GM21515 (cell line): ENCODE results near the gene LIPT2.

Source experiments
- ATAC-seq: cut with Tn5 transposase; IDR thresholded peaks from one replicate; pipeline ENCODE4 v1.9.1; 2021; ENCODE audit not compliant: unreplicated experiment

The LIPT2 gene

GRCh38 chr11:74504100-74504691 is 10.7 kb upstream of the LIPT2 start:
- no peak for ATAC-seq

GRCh38 chr11:74494916-74495315 is 1.4 kb upstream of the LIPT2 start:
- no peak for ATAC-seq

GRCh38 chr11:74493791-74494630 is 487 bp upstream of the LIPT2 start:
- no peak for ATAC-seq

GRCh38 chr11:74492084-74492483 is 1.4 kb downstream of the LIPT2 start:
- no peak for ATAC-seq

GRCh38 chr11:74490941-74491340 is 2.6 kb downstream of the LIPT2 start:
- ATAC-seq: no peak

- no peak for ATAC-seq
These were observed 5.6 kb downstream of the LIPT2 start for GRCh38 chr11:74487875-74488274.

- no peak for ATAC-seq
These were observed 7.7 kb downstream of the LIPT2 start for GRCh38 chr11:74485868-74486267.

GRCh38 chr11:74480688-74481417 is 12.7 kb downstream of the LIPT2 start:
- no peak for ATAC-seq

- ATAC-seq: no peak
These were observed 13.8 kb downstream of the LIPT2 start for GRCh38 chr11:74479732-74480123.

- ATAC-seq: no peak
These were observed 14.4 kb downstream of the LIPT2 start for GRCh38 chr11:74478877-74479731.

GRCh38 chr11:74476536-74476935 is 17.0 kb downstream of the LIPT2 start:
- no peak for ATAC-seq

GRCh38 chr11:74474316-74474715 is 19.2 kb downstream of the LIPT2 start:
- no peak for ATAC-seq

- no peak for ATAC-seq
These were observed 19.9 kb downstream of the LIPT2 start for GRCh38 chr11:74473382-74474173.

- ATAC-seq: no peak
These were observed 21.7 kb downstream of the LIPT2 start for GRCh38 chr11:74471668-74472429.

GRCh38 chr11:74471037-74471436 is 22.5 kb downstream of the LIPT2 start:
- ATAC-seq: no peak

GRCh38 chr11:74470526-74470925 is 23.0 kb downstream of the LIPT2 start:
- ATAC-seq: no peak

GRCh38 chr11:74468936-74469335 is 24.6 kb downstream of the LIPT2 start:
- ATAC-seq: no peak

- no peak for ATAC-seq
These were observed 25.0 kb downstream of the LIPT2 start for GRCh38 chr11:74468521-74468920.

- no peak for ATAC-seq
These were observed 25.5 kb downstream of the LIPT2 start for GRCh38 chr11:74468058-74468457.
